ENCODE measurements around the gene GAREM1.
"Not testable (repeated sequence)": the region's sequence is repeated elsewhere in the genome, so short reads cannot be mapped to it uniquely, and the experiment has no call there.

GAREM1 gene

GRCh38 chr18:32470714-32471633 is at the start of gene GAREM1:
GAREM1 (minus strand) TSS chr18:32470882; CDS start chr18:32470428, 454 bp downstream.
- peak; percentile 97 for DNase-seq

GRCh38 chr18:32511147-32511546 is 40.5 kb upstream of the GAREM1 start:
- DNase-seq = no peak

GRCh38 chr18:32509111-32509510 is 38.4 kb upstream of the GAREM1 start:
- DNase-seq = no peak

GRCh38 chr18:32507093-32507492 is 36.4 kb upstream of the GAREM1 start:
- no peak for DNase-seq

GRCh38 chr18:32502014-32502413 is 31.3 kb upstream of the GAREM1 start:
- DNase-seq = no peak

- DNase-seq = not testable (repeated sequence)
Measured at GRCh38 chr18:32501242-32501641, 30.6 kb upstream of the GAREM1 start.

- no peak for DNase-seq
Measured at GRCh38 chr18:32483002-32483401, 12.3 kb upstream of the GAREM1 start.

GRCh38 chr18:32482117-32482516 is 11.4 kb upstream of the GAREM1 start:
- DNase-seq = no peak

GRCh38 chr18:32480581-32480980 is 9.9 kb upstream of the GAREM1 start:
- DNase-seq = no peak

GRCh38 chr18:32478807-32479206 is 8.1 kb upstream of the GAREM1 start:
- no peak for DNase-seq

- no peak for DNase-seq
Measured at GRCh38 chr18:32478317-32478716, 7.6 kb upstream of the GAREM1 start.

GRCh38 chr18:32476106-32476505 is 5.4 kb upstream of the GAREM1 start:
- no peak for DNase-seq

GRCh38 chr18:32475069-32475468 is 4.4 kb upstream of the GAREM1 start:
- DNase-seq = not testable (repeated sequence)

GRCh38 chr18:32473325-32473724 is 2.6 kb upstream of the GAREM1 start:
- DNase-seq = no peak

- no peak for DNase-seq
Measured at GRCh38 chr18:32472841-32473240, 2.2 kb upstream of the GAREM1 start.

- DNase-seq = no peak
Measured at GRCh38 chr18:32470460-32470713, 295 bp downstream of the GAREM1 start.

GRCh38 chr18:32469691-32470459 is 807 bp downstream of the GAREM1 start:
- peak; percentile 65 for DNase-seq

- peak; percentile 57 for DNase-seq
Measured at GRCh38 chr18:32469190-32469651, 1.5 kb downstream of the GAREM1 start.

GRCh38 chr18:32468147-32468845 is 2.4 kb downstream of the GAREM1 start:
- no peak for DNase-seq

- DNase-seq = no peak
Measured at GRCh38 chr18:32461709-32462272, 8.9 kb downstream of the GAREM1 start.

GRCh38 chr18:32460171-32460731 is 10.4 kb downstream of the GAREM1 start:
- no peak for DNase-seq

- no peak for DNase-seq
Measured at GRCh38 chr18:32459361-32460101, 11.2 kb downstream of the GAREM1 start.
